Calu3 (cell line): ENCODE results near the gene REM2. TPM values are rescaled to one million over a fixed set of nuclear protein-coding genes. Genes with fewer than 3 reads are reported as not detected.

ENCODE experiments used
- Bru-seq: library from RNA; stranded (reverse); fragments of 400-500 nt; gene quantifications from one replicate; lab custom pipeline; 2021; lab: Mats Ljungman, UMichigan
- BruChase-seq, 2 experiments: library from RNA; stranded (reverse); fragments of 400-500 nt; gene quantifications; one replicate each; lab custom pipeline; 2021; lab: Mats Ljungman, UMichigan
- BruUV-seq: library from RNA; stranded (reverse); fragments of 400-500 nt; replicated peaks from 2 replicates; lab custom pipeline; 2021; lab: Mats Ljungman, UMichigan
- CTCF ChIA-PET: fragments of 300-600 bp; sonication (Branson Sonifier 250); formaldehyde crosslinking; loops from one replicate; lab custom pipeline; 2022; ENCODE audit warnings: antibody characterized with exemption; lab: Charles Lee
- DNase-seq: peaks from one replicate; pipeline ENCODE4 v3.0.0; 2022
- H3K27ac Mint-ChIP-seq: one replicate; pipeline ENCODE4 v1.8.0; 2022; ENCODE audit warnings: mixed read lengths; ENCODE audit not compliant: unreplicated experiment
- H3K27me3 Mint-ChIP-seq: one replicate; pipeline ENCODE4 v1.8.0; 2022; ENCODE audit warnings: mixed read lengths; ENCODE audit not compliant: unreplicated experiment
- H3K36me3 Mint-ChIP-seq: one replicate; pipeline ENCODE4 v1.8.0; 2022; ENCODE audit warnings: mild to moderate bottlenecking, moderate library complexity, mixed read lengths; ENCODE audit not compliant: insufficient read depth, unreplicated experiment
- H3K4me1 Mint-ChIP-seq: one replicate; pipeline ENCODE4 v1.8.0; 2022; ENCODE audit warnings: mild to moderate bottlenecking, low read depth, mixed read lengths; ENCODE audit not compliant: unreplicated experiment
- H3K4me3 Mint-ChIP-seq: one replicate; pipeline ENCODE4 v1.8.0; 2022; ENCODE audit warnings: mild to moderate bottlenecking, low read depth, moderate library complexity, mixed read lengths; ENCODE audit not compliant: unreplicated experiment
- H3K9me3 Mint-ChIP-seq: one replicate; pipeline ENCODE4 v1.8.0; 2022; ENCODE audit warnings: low read depth, mixed read lengths; ENCODE audit not compliant: unreplicated experiment
- CTCF ChIP-seq: fragments of 200-600 bp; IDR thresholded peaks from one replicate; pipeline ENCODE4 v1.8.0; 2022; ENCODE audit warnings: antibody characterized with exemption; ENCODE audit not compliant: unreplicated experiment
- intact Hi-C: fragments of 100-400 bp; cut with micrococcal nuclease; formaldehyde crosslinking; loops from one replicate; pipeline ENCODE4 v1.10.0; 2022; ENCODE audit not compliant: unreplicated experiment
- long read RNA-seq: library from polyadenylated mRNA; stranded (forward); transcript quantifications from one replicate; pipeline ENCODE4 v2.0.0, GENCODE V29; 2022
- total RNA-seq: library from RNA; stranded (reverse); gene quantifications from 2 replicates; pipeline ENCODE4 v1.2.3, GENCODE V29; 2022

Gene REM2
- total RNA-seq (0.85 and 1.0 TPM in 2 replicates), Bru-seq, nascent RNA (percentile 36 among the genes with signal in this experiment), BruChase-seq, experiment 1, labeled RNA remaining after a 6-hour chase (percentile 49 among the genes with signal in this experiment), BruChase-seq, experiment 2, labeled RNA remaining after a 2-hour chase (percentile 35 among the genes with signal in this experiment)
- long read RNA-seq, partial matches to known transcripts = 1 of 2 reads
- long read RNA-seq, other reads (novel, unspliced or antisense) = 1 of 2 reads

GRCh38 chr14:22883173-22883976 lies at the start of gene REM2:
TSS of gene REM2 (plus strand) at chr14:22883222. CDS start at chr14:22883288, 66 bp downstream.
- TF ChIP-seq CTCF = no peak
- CTCF ChIA-PET = interaction anchor here (1.6 kb wide), 1 partner anchor 17 kb away, joined by 4 read pairs; no protein-coding TSS in a partner anchor
- Mint-ChIP-seq H3K4me3 (peak within 1 kb of the TSS; percentile 64), H3K36me3 (peaks cover 48% of the 10 kb centered on the region), H3K27ac (peak within 1 kb of the TSS; percentile 11), H3K4me1 (peaks cover 26% of the 10 kb centered on the region), H3K9me3 (no peaks in the 10 kb centered on the region), H3K27me3 (no peaks in the 10 kb centered on the region)
- DNase-seq = peak; percentile 64
- BruUV-seq = no TSS peak
- intact Hi-C loops = no loop called here

- intact Hi-C loops = no loop called here
- TF ChIP-seq CTCF = no peak
- peaks cover 26% of the 10 kb centered on the region for H3K27me3 Mint-ChIP-seq
- H3K36me3 Mint-ChIP-seq = peaks cover 28% of the 10 kb centered on the region
- no peak overlapping the region for H3K27ac Mint-ChIP-seq
- BruUV-seq = no TSS peak
- H3K4me1 Mint-ChIP-seq = peaks cover 23% of the 10 kb centered on the region
- no peaks in the 10 kb centered on the region for H3K9me3 Mint-ChIP-seq
- H3K4me3 Mint-ChIP-seq = no peak overlapping the region
- DNase-seq = no peak
- CTCF ChIA-PET = interaction anchor here (1.7 kb wide), 1 partner anchor 18 kb away, joined by 4 read pairs; no protein-coding TSS in a partner anchor
Observed at GRCh38 chr14:22835505-22835904, 47.5 kb upstream of the REM2 start.

- peak within 1 kb of the TSS; percentile 68 for H3K27ac Mint-ChIP-seq
- H3K27me3 Mint-ChIP-seq = peaks cover 26% of the 10 kb centered on the region
- DNase-seq = no peak
- TF ChIP-seq CTCF = no peak
- no TSS peak for BruUV-seq
- intact Hi-C loops = no loop called here
- H3K9me3 Mint-ChIP-seq = no peaks in the 10 kb centered on the region
- H3K4me1 Mint-ChIP-seq = peaks cover 23% of the 10 kb centered on the region
- H3K36me3 Mint-ChIP-seq = peaks cover 27% of the 10 kb centered on the region
- peak within 1 kb of the TSS; percentile 91 for H3K4me3 Mint-ChIP-seq
- CTCF ChIA-PET = interaction anchor here (1.0 to 1.7 kb wide), 5 partner anchors 12 to 70 kb away, joined by 3 to 6 read pairs (median 5); partner anchors contain the start of gene OXA1L
Observed at GRCh38 chr14:22836301-22837113, 46.5 kb upstream of the REM2 start, which contains the start of gene MMP14. TSS of gene MMP14 (plus strand) at chr14:22836585. CDS start at chr14:22836818, 233 bp downstream.
